ENCODE data around the gene OR9Q1. TPM values are rescaled to one million over a fixed set of nuclear protein-coding genes. Genes with fewer than 3 reads are reported as not detected.
A peak's percentile ranks its signal among the peaks of the same experiment; 100 is the strongest.

OR9Q1 gene
- total and polyA plus RNA-seq, 2 of the 13 experiments (the other 11 are each of a cell fraction or from before 2014, with no cell fraction given), result not detected

DNA sequence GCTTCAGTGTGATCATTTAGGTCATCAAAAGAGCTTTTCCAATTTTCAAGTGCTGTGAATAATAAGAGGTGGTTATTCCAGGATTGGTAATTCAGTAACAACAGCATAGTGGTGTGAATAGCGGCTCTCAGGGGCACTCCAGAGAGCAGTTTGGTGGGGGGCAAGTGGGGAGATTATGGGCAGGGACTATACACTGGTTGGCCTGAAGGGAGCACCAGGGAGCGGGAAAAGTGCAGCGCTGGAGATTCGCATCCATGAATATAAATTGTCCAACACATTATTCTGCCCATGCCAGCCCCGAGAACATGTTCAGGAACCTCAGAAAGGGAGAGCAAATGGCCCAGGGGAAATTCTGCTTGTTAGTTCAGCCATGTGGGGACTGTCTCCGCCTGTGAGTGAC is 45.0 kb downstream of the OR9Q1 start:
- intact Hi-C loops (cut with micrococcal nuclease; ENCODE audit: unreplicated experiment), result loop anchor here (10.0 kb wide), 1 partner anchor 446 kb away; no protein-coding TSS in a partner anchor
- H2AFZ ChIP-seq (ENCODE audit: low read length), result no peak overlapping the region
- TF ChIP-seq DMAP1 (CRISPR knock-in tag; IDR thresholded peaks at IDR 0.05), result no peak
- TF ChIP-seq ZNF282 (IDR thresholded peaks at IDR 0.05; ENCODE audit: partially characterized antibody), result no peak
- TF ChIP-seq, protein P1, sequence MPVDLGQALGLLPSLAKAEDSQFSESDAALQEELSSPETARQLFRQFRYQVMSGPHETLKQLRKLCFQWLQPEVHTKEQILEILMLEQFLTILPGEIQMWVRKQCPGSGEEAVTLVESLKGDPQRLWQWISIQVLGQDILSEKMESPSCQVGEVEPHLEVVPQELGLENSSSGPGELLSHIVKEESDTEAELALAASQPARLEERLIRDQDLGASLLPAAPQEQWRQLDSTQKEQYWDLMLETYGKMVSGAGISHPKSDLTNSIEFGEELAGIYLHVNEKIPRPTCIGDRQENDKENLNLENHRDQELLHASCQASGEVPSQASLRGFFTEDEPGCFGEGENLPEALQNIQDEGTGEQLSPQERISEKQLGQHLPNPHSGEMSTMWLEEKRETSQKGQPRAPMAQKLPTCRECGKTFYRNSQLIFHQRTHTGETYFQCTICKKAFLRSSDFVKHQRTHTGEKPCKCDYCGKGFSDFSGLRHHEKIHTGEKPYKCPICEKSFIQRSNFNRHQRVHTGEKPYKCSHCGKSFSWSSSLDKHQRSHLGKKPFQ (CRISPR knock-in tag; IDR thresholded peaks at IDR 0.05; ENCODE audit: insufficient replicate concordance), result no peak
- TF ChIP-seq ZNF792 (CRISPR knock-in tag; IDR thresholded peaks at IDR 0.05), result no peak
- TF ChIP-seq NR3C1 (CRISPR knock-in tag; IDR thresholded peaks at IDR 0.05), result no peak
- TF ChIP-seq JUND (CRISPR knock-in tag; IDR thresholded peaks at IDR 0.05), result no peak
- TF ChIP-seq, protein P2, sequence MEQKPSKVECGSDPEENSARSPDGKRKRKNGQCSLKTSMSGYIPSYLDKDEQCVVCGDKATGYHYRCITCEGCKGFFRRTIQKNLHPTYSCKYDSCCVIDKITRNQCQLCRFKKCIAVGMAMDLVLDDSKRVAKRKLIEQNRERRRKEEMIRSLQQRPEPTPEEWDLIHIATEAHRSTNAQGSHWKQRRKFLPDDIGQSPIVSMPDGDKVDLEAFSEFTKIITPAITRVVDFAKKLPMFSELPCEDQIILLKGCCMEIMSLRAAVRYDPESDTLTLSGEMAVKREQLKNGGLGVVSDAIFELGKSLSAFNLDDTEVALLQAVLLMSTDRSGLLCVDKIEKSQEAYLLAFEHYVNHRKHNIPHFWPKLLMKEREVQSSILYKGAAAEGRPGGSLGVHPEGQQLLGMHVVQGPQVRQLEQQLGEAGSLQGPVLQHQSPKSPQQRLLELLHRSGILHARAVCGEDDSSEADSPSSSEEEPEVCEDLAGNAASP (CRISPR knock-in tag; IDR thresholded peaks at IDR 0.05; ENCODE audit: borderline replicate concordance), result no peak
- no peak for TF ChIP-seq TOE1 (CRISPR knock-in tag; IDR thresholded peaks at IDR 0.05)
- no peak for TF ChIP-seq SP2 (CRISPR knock-in tag; IDR thresholded peaks at IDR 0.05)
- TF ChIP-seq RFX5 (IDR thresholded peaks at IDR 0.05; ENCODE audit: low read depth, low read length), result no peak
- no peak for TF ChIP-seq NR2C2 (CRISPR knock-in tag; IDR thresholded peaks at IDR 0.05; ENCODE audit: borderline replicate concordance)
- TF ChIP-seq, protein P3, sequence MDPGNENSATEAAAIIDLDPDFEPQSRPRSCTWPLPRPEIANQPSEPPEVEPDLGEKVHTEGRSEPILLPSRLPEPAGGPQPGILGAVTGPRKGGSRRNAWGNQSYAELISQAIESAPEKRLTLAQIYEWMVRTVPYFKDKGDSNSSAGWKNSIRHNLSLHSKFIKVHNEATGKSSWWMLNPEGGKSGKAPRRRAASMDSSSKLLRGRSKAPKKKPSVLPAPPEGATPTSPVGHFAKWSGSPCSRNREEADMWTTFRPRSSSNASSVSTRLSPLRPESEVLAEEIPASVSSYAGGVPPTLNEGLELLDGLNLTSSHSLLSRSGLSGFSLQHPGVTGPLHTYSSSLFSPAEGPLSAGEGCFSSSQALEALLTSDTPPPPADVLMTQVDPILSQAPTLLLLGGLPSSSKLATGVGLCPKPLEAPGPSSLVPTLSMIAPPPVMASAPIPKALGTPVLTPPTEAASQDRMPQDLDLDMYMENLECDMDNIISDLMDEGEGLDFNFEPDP (CRISPR knock-in tag; conservative IDR thresholded peaks at IDR 0.05), result no peak
- TF ChIP-seq, protein P4, sequence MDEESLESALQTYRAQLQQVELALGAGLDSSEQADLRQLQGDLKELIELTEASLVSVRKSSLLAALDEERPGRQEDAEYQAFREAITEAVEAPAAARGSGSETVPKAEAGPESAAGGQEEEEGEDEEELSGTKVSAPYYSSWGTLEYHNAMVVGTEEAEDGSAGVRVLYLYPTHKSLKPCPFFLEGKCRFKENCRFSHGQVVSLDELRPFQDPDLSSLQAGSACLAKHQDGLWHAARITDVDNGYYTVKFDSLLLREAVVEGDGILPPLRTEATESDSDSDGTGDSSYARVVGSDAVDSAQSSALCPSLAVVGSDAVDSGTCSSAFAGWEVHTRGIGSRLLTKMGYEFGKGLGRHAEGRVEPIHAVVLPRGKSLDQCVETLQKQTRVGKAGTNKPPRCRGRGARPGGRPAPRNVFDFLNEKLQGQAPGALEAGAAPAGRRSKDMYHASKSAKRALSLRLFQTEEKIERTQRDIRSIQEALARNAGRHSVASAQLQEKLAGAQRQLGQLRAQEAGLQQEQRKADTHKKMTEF (CRISPR knock-in tag; IDR thresholded peaks at IDR 0.05), result no peak
- no peak for TF ChIP-seq ZNF674 (CRISPR knock-in tag; IDR thresholded peaks at IDR 0.05; ENCODE audit: low read depth)
- TF ChIP-seq ZNF138 (CRISPR knock-in tag; IDR thresholded peaks at IDR 0.05; ENCODE audit: low read depth), result no peak
- TF ChIP-seq, protein P5, sequence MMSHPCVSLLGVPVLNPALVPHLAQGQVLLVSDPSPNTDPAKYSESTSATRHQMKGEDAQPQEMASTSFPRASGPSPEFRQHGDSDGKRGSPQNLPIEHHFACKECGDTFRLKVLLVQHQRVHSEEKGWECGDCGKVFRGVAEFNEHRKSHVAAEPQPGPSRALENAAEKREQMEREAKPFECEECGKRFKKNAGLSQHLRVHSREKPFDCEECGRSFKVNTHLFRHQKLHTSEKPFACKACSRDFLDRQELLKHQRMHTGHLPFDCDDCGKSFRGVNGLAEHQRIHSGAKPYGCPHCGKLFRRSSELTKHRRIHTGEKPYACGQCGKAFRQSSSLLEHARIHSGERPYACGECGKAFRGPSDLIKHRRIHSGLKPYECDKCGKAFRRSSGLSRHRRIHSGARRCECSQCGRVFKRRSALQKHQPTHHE (CRISPR knock-in tag; IDR thresholded peaks at IDR 0.05; ENCODE audit: borderline replicate concordance), result no peak
- TF ChIP-seq RELA (CRISPR knock-in tag; IDR thresholded peaks at IDR 0.05), result no peak
- no peak for TF ChIP-seq ZNF296 (CRISPR knock-in tag; conservative IDR thresholded peaks at IDR 0.05)
- H3K9ac ChIP-seq (ENCODE audit: insufficient read depth, low read depth, low read length), result no peak overlapping the region
- ChIA-PET CTCF (ENCODE audit: low intra/inter-chr PET ratio, low total read pairs) (no interaction called here), POLR2A (no interaction called here)
- no peak for DNase-seq (ENCODE audit: low spot score)
- H4K20me1 ChIP-seq (ENCODE audit: insufficient read depth, low read length), result no peaks in the 10 kb centered on the region
- no peak for FAIRE-seq
- WGBS (ENCODE audit: low lambda C conversion rate), result 90% methylated on average over 5 of the region's 6 CpGs
- no peak overlapping the region for H3K4me2 ChIP-seq (ENCODE audit: low read depth, low read length)
- H3K4me3 ChIP-seq (replicated peaks in 1 of 3; ENCODE audit: insufficient read depth in 1 of 3, low read depth in 2 of 3, low read length in 3 of 3), result no peak overlapping the region
- no peaks in the 10 kb centered on the region for H3K27me3 ChIP-seq (ENCODE audit: control insufficient read depth in 1 of 2, insufficient read depth in 2 of 2, low read length in 2 of 2)
- H3K9me3 ChIP-seq (ENCODE audit: low read length), result no peaks in the 10 kb centered on the region
- 0 out of 3 replicates have a peak, but pooled peaks have one; percentile 20 for ATAC-seq
- no peaks in the 10 kb centered on the region for H3K79me2 ChIP-seq (ENCODE audit: insufficient read depth, low read length)
- in situ Hi-C loops (cut with HindIII; ENCODE audit: extremely low pct_ligation_motif_present, low pct_unique_long_range_greater_than_20kb), result no loop called here
- H3K36me3 ChIP-seq (replicated peaks in 1 of 2; ENCODE audit: control insufficient read depth in 1 of 2, insufficient read depth in 2 of 2, low read length in 2 of 2), result no peaks in the 10 kb centered on the region
- no peak overlapping the region for H3K27ac ChIP-seq (ENCODE audit: extremely low read length, insufficient read depth, low read length)
- no TSS peak for BruUV-seq (replicated peaks)
- peaks cover 39% of the 10 kb centered on the region for H3K4me1 ChIP-seq (ENCODE audit: insufficient read depth, low read length)
